AG09309 (cell line): Measurements from ENCODE around the gene LYPD6B.
"Not testable (repeated sequence)": the region's sequence is repeated elsewhere in the genome, so short reads cannot be mapped to it uniquely, and the experiment has no call there.

Experiments used
- DNase-seq: peaks from one replicate; pipeline ENCODE4 v3.0.0-alpha.2; 2010; ENCODE audit warnings: low read depth
- H3K4me3 ChIP-seq: 2 replicates; pipeline ENCODE4 v1.5.1; 2011; ENCODE audit warnings: mild to moderate bottlenecking, low read depth, low read length, moderate library complexity; ENCODE audit not compliant: control insufficient read depth
- TF ChIP-seq, protein P1 (sequence below): IDR thresholded peaks from 2 replicates; pipeline ENCODE4 v1.5.1; 2011; ENCODE audit warnings: mild to moderate bottlenecking, low read depth, low read length, inconsistent platforms; ENCODE audit not compliant: insufficient read depth, control insufficient read depth; ENCODE audit errors: missing control alignments

Gene LYPD6B

DNA sequence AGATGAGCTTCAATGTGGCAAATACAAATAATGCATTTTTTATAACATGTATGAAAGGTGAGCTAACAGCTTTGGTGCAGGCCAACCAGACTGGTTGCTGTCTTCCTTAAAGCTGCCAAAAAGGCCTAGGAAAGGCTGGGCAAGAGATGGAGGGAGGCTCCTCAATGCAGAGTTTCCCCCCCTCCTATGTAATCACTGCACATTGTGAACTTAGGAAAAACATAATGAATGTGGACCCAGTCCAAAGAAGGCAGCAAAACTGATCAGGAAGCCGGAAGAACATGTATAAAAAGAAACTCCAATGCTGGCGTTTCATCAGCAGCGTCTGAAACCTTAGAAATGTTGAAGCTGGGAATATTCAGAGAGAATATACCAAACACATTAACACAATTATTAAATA is 207.7 kb downstream of the LYPD6B start:
- TF ChIP-seq, protein P1, sequence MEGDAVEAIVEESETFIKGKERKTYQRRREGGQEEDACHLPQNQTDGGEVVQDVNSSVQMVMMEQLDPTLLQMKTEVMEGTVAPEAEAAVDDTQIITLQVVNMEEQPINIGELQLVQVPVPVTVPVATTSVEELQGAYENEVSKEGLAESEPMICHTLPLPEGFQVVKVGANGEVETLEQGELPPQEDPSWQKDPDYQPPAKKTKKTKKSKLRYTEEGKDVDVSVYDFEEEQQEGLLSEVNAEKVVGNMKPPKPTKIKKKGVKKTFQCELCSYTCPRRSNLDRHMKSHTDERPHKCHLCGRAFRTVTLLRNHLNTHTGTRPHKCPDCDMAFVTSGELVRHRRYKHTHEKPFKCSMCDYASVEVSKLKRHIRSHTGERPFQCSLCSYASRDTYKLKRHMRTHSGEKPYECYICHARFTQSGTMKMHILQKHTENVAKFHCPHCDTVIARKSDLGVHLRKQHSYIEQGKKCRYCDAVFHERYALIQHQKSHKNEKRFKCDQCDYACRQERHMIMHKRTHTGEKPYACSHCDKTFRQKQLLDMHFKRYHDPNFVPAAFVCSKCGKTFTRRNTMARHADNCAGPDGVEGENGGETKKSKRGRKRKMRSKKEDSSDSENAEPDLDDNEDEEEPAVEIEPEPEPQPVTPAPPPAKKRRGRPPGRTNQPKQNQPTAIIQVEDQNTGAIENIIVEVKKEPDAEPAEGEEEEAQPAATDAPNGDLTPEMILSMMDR: no peak
- no peak for DNase-seq
- no peak overlapping the region for H3K4me3 ChIP-seq

DNA sequence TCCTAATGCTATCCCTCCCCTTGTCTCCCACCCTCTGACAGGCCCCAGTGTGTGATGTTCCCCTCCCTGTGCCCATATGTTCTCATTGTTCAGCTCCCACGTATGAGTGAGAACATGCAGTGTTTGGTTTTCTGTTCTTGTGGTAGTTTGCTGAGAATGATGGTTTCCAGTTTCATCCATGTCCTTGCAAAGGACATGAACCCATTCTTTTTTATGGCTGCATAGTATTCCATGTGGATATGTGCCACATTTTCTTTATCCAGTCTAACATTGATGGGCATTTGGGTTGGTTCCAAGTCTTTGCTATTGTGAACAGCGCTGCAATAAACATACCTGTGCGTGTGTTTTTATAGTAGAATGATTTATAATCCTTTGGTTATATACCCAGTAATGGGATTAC is 212.9 kb downstream of the LYPD6B start:
- DNase-seq, H3K4me3 ChIP-seq: not testable (repeated sequence)

DNA sequence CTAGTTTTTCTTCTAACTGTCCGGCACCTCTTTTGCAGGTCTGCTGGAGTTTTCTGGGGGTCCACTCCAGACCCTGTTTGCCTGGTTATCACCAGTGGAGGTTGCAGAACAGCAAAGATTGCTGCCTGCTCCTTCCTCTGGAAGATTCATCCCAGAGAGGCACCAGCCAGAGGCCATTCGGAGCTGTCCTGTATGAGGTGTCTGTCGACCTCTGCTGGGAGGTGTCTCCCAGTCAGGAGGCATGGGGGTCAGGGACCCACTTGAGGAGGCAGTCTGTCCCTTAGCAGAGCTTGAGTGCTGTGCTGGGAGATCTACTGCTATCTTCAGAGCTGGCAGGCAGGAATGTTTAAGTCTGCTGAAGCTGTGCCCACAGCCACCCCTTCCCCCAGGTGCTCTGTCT is 218.4 kb downstream of the LYPD6B start:
- not testable (repeated sequence) for DNase-seq, H3K4me3 ChIP-seq

DNA sequence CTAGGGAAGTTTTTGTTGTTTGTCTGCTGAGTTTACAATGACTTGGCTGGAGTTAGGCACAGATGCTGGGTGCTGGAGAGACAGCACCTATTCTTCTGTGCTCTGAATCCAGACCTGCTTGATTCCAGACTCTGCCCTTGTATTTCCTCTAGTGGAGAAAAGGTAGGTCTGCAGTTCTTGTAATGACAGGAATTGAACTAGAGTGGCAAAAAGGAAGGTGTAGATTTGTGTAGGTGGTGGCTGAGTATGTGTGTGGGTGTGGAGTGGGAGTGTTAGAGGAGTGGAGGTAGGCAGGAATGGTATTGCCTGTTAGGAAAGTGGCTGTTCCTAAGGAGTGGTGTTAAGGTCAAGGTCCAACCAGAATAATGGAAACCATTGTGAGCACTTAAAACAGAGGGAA is 220.0 kb downstream of the LYPD6B start:
- H3K4me3 ChIP-seq: no peak overlapping the region
- no peak for DNase-seq
- TF ChIP-seq, protein P1: no peak

DNA sequence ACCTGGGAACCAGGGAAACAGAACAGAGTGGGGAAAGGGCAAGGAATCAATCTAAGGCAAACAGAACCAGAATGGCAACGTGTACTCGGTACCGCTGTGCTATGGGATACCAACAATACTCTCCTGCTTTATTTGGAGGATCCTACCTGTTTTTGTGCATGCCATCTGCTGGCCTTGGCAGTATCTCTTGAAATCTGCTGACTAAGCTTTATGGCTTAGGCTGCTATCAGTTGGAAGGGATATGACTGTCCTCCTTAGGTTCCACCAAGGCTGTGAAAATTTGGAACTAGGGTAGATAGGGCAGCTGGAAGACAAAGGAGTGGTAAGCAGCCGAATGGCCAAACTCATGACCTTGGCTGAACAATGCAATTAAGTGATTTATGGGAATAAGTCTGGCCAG is 220.6 kb downstream of the LYPD6B start:
- no peak for DNase-seq
- H3K4me3 ChIP-seq: no peak overlapping the region
- TF ChIP-seq, protein P1: no peak

DNA sequence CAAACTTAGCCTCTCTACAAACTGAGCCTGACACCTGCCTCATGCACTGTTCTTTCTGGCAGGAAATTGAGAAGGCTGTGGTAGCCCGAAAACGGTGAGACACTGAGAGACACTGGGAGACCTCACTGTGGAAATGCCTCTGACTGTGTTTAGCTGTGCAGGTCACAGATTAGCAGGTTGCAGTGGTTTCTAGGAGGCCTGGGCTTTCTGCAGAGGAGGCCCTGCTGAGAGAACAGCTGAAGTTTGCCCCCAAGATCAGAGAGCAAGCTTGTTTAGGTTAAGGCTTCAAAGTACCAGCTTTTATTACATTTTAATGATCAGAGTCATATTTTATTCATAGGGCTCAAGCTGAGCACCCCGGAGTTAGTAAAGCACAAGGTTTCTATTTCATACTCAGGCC is 223.2 kb downstream of the LYPD6B start:
- no peak overlapping the region for H3K4me3 ChIP-seq
- no peak for DNase-seq
- TF ChIP-seq, protein P1: no peak
